GM21447 (cell line): ENCODE data around the gene SMPDL3B.
"Not testable (repeated sequence)": the region's sequence is repeated elsewhere in the genome, so short reads cannot be mapped to it uniquely, and the experiment has no call there.

Source experiments
- ATAC-seq: cut with Tn5 transposase; IDR thresholded peaks from one replicate; pipeline ENCODE4 v1.9.1; 2021; ENCODE audit not compliant: unreplicated experiment

SMPDL3B gene

DNA sequence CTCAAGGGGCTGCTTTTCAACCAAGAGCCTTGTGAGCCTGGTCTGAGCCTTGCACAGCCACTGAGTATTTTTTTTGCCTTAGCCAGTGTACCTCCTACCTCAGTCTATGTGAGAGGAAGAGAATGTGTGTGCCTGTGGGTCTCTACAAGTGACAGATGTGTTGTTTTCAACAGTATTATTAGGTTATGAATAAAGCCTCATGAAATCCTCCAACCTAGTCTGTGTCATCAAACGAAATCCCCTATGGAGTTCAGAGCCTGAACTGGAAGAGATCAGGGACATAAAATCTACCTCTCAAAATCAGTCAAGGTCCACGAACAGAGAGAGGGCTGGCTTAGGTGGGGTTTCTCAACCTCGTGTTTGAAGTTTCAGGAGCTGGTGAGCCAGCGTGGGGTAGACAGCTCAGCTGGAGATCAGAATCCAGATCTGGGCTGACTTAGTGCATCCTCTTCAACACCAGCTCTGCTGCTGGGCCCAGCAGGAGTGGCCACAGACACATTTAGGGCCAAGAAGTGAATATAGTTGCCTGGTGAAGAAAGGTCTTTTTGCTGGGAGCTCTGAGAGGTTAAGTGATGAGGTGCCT is 33.2 kb downstream of the SMPDL3B start:
- no peak for ATAC-seq

DNA sequence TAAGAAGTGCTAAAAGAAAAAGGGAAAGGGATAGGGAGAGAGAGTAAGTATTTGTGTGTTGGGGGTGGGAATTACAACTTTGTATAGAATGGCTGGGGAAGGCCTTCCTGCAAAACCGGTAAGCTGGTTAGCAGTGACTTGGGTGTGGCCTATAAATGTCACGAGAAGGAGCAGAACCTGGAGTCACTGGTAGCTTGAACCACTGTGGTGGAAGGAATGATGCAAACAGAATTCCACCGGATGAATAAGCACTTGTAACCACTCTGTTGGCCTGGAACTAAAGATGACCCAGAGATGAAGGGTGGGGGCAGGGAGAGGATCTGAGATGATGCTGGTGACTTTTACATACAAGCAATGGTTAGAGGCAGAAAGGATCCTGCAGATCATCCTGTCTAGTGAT is 33.9 kb downstream of the SMPDL3B start:
- no peak for ATAC-seq

DNA sequence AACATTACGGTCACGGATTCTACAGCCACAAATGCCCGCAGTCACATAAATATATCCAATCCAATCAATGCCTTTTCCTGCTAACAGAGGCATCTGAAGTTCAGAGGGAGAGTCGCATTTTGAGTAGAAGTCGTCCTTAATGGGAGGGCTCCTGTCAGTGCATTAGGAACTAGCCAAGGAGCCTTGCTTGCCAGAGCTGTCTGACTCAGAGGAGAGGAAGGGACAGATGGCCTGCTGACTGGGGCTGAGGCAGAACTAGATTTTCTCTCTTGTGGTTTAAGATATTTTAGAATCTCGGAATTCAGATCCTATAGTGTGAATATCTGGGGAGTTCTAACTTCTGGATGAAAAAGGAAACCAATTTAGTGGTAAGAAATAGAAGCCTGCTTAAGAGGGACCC is 35.6 kb downstream of the SMPDL3B start:
- no peak for ATAC-seq

DNA sequence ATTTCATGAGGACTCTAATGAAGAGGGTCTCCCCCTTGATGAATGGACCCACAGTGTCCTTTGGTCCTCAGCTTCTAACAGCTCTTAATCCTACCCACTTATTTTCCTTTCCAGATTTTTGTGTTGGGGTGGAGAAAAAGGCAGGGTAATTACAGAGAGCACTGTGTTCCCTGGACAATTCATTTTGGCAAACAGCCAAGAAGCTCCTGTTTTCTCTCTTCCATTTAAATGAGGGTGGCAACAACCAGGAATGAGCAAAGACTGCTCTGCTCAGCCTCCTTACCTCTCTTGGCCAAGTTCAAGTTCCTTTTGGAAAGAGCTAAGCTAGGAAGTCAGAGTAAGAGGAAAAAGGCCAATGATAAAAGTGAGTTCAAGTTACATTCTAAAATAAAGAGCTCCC is 36.9 kb downstream of the SMPDL3B start:
- ATAC-seq: no peak

DNA sequence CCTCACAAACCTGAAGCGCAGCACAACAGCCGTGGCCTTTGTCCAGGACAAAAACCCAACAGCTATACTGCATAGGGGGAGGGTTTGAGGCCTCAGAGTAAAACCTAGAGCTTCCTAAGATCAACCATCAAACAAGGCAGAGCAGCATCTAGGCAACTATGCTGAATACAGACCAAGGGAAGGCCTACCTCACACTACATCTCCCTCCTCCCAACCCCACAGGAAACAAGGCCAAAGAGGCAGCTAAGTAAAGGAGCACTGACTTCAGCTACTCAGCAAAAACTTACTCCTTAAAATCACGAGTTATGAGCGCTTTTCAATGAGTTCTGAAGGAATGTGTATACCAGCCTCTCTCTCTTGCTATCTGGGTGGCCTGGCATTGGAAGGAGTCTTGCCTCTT is 37.3 kb downstream of the SMPDL3B start:
- no peak for ATAC-seq

DNA sequence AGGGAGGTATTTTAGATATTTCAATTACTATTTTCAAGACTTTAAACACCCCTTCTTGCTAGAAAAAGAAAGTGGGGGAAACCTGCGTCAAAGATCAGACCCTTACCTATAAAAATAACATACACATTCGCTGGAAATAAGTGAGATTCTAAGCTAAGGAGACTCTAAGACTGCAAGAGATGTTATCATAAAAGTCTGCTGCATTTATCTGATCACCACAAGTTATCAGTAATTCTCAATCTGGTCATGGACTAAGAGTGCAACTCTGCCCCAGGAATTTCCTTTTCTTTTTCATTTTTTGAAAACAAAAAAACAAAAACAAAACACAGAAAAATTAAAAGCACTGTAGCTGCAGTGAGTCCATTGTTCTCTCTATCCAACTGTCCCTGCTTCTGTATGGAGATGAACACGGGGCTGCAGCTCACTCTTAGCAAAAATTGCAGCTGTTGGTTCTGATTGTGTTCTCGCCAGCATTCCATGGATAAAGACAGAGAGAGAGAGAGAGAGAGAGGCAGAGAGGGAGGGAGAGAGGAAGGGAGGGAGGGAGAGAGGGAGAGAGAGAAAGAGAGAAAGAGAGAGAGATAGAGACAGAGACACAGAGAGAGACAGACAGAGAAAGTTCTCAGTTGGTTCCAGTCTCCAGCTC is 39.1 kb downstream of the SMPDL3B start:
- no peak for ATAC-seq

DNA sequence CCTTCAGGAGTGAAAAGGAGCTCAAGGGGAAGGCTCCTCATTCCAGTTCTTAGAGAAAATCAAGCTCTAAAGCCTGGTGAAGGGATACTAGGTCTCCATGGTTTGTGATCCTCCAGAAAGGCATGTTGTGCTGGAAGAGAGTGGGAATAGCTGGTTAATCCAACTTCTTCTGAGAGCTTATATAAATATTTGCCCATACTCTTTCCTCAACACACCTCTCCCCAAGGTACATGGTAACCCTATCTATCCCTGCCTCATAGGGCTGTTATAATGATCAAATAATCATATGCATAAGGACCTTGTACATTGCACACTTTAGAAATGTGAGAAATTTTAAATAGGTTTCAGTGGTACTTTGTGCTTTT is 39.6 kb downstream of the SMPDL3B start:
- no peak for ATAC-seq

DNA sequence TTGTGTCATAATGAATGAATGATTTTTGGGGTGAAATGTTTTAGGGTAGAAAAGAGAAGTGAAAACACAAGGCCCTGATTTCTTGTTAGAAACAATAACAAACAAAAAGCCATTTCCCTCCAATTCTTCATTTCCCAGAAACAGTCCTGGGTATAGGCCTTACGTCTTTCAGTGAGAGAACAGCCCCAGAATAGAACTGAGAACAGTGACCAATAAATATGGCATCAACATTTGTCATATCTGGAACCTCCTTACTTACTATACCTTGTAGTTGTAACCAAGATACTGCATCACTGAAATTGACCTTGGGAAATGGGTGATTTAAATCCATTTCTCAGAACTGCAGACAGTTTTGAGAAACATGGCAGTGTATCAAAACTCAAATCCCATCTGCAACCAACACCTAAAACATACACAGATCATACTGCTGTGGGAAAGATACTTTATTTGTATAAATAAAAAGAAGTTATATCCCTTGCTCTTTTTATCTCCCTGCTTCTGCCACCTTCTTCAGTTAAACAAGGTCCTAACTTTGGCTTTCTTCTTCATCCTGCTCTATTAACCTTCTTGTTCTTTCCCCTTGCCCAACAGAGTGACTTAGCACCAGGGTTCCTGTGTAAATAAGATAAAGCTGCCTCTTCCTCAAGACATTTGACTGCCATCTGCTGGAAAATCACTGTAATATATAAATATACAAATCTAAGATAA is 44.5 kb downstream of the SMPDL3B start:
- ATAC-seq: no peak

DNA sequence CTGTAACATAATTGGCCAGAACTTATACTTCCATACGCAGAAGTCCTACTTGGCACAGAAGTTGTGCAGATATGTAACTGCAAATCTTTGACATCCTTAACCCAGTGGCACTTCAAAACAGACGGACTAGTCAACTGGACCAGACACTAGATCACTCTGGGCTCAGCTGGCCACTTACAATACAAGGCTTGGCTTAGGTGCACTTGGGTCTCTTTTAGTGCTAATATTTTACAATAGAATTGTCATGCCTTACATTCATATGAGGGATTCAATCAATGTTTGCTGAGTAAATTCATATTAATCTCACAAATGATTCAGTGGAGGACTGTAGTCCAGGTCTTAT is 45.0 kb downstream of the SMPDL3B start:
- no peak for ATAC-seq

DNA sequence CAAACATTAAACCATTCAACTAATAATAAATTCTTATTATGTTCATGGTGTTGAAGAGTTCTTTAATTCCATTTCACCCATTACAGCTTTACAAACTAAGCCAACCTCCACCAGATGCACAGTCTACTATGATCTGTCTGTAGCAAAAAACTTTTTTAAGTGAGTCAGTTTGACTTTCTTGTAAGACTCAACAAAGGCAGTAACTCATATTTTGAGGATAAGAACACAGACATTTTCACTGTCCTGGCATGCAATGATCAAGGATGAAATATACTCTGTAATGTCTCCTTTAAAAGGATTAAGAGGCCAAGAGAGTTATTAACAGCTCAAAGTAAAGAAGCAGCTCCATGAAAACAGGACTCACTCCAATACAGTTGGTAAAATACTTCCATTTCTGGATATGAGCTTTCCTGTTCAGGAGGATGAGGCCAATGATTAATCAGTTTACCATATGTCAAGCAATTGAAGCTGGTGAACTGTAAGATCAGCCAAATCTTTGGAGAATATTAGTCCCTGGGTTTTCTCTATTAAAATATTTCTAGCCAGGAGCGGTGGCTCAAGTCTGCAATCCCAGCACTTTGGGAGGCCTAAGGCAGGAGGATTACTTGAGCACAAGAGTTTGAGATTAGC is 45.5 kb downstream of the SMPDL3B start:
- no peak for ATAC-seq

DNA sequence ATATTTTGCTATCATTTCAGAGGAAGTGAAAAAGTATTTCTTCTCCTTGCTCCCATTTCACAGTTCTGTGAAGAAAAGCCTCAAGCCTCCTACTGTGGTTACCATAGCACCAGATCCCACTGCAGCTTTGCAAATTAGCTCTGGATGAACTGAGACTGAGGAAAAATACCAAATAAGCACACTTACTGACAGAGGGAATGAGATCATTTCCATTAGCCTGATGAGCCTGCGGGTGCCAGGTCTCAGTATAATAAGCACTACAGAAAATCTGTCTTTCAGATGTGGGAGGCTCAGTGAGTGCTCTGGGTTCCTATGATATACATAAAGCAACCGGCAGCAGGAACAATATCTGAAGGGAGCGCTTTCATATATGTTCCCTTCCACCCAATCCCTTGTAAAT is 46.3 kb downstream of the SMPDL3B start:
- ATAC-seq: no peak

DNA sequence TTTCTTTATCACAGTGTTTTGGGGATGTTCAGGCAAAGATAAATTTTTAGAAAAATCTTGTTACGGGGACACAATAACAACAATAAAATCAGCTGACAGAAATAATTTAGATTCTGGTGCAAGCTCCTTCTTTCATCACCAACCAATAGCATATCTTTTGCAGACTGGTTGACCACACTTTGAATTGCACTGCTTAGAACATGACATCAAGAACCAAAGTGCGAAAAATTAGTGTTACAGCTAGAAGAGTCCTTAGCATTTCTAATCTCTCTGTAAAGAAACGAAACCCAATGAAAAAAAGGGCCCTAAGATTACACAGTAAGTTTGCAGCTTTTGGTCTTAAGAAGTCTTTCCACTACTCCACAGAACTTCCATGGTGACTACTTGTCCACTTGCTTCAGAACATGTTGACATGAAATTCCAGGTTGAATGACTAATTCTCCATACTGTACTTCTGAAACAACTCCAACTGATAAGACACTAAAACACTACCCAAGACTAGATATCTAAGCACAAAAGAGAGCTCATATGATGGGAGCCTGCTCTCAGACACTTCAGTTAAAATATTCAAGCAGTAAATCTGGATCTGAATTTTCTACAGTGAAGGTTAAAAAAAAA is 56.2 kb downstream of the SMPDL3B start:
- no peak for ATAC-seq

DNA sequence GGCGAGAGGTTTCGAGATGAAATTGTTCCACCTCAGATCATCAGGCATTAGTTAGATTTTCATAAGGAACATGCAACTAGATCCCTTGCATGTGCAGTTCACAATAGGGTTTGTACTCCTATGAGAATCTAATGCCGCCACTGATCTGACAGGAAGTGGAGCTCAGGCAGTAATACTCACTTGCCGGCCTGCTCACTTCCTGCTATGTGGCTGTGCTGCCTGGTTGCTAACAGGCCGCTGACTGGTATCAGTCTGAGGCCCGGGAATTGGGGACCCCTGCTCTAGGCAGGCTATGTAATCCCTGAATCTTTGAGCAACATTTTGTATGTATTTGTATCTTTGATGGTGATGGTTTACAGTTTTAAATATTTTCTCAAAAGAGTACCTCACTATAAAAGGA is 57.5 kb downstream of the SMPDL3B start:
- ATAC-seq: no peak

DNA sequence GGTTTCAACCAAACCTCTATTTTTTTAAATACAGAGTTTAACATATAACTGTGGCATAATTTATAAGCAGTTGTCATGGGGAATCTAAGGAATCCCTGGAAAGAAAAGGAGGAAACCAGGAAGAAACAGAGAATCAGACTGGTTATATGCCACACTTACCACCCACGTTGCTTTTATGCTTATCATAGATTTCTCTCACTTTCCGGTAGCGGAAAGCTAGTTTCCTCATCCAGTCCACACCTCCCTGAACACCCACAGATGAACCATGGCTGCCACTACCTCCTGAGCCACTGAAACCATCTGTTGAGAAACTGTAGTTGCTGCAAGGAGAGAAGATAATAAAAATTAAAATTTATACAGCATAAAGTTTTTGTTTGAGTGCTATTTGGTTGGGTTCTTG is 58.4 kb downstream of the SMPDL3B start:
- ATAC-seq: no peak

DNA sequence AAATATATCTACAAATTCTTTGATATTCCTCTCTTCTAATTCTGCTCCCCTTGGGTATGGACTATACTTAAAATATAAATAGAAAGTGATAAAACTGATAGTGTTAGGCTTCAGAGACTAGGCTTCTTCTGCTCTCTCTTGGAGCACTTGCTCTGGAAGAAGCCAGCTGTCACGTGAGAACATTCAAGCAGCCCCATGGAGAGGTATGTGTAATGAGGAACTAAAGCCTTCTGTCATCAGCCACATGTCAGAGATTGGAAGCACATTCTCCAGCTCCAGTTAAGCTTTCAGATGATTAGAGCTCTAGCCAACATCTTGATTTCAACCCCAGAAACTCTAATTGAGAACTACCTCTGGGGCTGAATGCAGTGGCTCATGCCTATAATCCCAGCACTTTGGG is 59.3 kb downstream of the SMPDL3B start:
- no peak for ATAC-seq

DNA sequence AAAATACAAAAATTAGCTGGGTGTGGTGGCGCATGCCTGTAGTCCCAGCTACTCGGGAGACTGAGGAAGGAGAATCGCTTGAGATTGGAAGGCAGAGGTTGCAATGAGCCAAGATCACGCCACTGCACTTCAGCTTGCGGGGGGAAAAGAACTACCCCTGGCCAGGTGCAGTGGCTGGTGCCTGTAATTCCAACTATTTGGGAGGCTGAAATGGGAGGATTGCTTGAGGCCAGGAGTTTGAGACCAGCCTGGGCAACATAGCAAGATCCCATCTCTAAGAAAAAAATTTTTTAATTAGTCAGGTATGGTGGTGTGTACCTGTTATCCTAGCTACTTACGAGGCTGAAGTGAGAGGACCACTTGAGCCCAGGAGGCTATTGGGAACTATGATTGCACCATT is 59.7 kb downstream of the SMPDL3B start:
- ATAC-seq: not testable (repeated sequence)

DNA sequence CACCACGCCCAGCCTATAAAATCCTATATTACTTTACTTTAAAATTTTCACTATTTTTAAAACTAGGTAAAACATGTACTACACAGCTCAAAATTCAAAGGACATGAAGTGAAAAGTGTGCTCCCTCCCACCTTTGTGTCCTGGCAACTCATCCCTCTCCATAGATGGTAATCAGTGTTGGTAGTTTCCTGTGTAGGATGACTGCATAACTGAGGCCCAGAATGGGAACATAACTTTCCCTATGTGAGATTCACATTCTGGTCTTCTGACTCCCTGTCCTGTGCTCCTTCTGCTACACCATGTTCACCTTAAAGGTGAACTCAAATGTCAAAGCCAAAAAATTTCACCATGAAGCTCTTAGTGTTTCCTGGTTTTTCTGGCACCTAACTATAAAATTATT is 64.3 kb downstream of the SMPDL3B start:
- no peak for ATAC-seq

DNA sequence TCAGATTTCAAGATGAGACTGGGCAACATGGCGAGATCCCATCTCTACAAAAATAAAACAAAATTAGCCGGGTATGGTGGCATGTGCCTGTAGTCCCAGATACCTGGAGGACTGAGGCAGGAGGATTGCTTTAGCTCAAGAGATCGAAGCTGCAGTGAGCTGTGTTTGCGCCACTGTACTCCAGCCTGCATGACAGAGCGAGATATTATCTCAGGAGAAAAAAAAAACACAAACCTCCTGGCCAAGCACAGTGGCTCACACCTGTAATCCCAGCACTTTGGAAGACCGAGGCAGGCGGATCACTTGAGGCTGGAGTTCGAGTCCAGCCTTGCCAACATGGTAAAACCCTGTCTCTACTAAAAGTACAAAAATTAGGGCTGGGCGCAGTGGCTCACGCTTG is 67.8 kb downstream of the SMPDL3B start:
- ATAC-seq: no peak

DNA sequence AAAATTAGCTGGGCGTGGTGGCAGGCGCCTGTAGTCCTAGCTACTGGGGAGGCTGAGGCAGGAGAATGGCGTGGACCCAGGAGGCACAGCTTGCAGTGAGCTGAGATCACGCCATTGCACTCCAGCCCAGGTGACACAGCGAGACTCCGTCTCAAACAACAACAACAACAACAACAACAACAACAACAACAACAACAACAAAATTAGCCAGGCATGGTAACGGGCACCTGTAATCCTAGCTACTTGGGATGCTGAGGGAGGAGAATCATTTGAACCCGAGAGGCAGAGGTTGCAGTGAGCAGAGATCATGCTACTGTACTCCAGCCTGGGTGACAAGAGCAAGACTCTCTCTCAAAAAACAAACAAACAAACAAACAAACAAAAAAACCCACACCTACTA is 68.3 kb downstream of the SMPDL3B start:
- ATAC-seq: not testable (repeated sequence)
